ENCODE results near the gene SSR2.
"Not testable (repeated sequence)": the region's sequence is repeated elsewhere in the genome, so short reads cannot be mapped to it uniquely, and the experiment has no call there.

Gene SSR2

DNA sequence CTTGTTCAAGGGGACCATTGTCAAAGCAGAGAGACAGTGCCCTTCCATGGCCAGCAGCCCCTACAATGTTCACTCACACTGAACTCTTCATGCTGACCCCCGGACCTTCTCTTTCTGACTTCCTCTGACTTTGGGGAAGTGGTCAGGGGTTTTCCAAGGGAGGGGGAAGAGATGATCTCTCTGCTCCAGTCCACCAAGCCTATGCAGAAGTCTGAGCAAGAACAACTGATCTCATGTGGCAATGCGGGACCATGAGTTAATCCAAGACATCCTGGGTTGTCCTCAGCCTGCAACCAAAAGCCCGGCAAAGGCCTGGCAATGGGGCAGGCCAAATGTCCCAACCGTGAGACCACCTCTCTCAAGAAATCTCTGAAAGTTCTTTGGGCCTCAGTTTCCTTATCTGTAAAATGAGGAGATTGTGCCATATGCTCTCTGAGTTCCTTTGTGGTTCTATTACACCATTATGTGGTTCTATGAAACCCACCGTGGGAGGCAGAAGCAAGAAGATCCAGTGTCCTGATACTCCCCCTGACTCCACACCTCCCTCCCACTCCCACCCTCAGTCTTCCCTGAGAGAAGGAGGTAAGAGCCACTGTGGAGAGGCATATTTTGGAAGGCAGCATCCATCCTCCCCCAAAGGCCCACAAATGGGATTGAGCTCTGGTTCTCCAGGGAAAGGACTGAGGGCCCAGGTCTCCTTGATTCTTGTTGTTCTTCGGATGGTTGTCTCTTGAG is 30.6 kb downstream of the SSR2 start:
- DNase-seq: no peak

DNA sequence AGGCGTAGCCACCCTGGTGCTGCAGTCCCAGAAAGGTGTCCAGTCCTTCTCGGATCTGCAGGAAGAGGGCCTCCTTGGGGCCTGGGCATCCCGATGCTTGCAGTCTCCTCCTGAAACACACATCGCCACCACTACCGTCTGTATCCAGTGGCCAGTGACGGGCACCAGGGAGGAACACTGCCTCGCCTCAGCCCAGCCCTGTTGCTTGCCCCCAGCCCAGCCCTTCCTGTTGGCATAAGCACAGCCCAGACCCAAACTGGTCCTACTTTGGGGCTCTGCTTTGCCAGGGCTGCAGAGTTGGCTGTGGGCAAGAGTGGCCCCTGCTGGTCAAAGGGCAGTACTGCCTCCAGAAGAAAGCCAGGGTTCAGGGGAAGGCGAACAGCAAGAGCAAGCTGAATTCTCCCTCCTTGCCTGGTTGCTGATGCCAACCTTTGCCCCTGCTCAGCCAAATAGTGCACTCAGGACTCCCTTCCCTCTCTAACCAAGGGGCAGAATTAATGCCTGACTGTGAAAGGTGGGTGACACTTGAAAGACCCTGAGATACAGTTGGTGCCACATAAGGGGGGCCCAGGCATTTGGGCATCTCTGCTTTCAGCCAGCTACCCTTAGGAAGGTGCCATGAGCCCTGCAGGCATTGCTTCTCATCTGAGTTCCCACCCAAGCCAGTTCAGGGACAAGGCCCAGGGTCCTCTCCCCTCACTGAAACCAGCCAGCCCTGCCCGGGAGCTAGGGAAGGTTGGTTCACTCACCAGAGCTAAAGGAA is 31.3 kb downstream of the SSR2 start:
- DNase-seq: peak; percentile 81 to 84

DNA sequence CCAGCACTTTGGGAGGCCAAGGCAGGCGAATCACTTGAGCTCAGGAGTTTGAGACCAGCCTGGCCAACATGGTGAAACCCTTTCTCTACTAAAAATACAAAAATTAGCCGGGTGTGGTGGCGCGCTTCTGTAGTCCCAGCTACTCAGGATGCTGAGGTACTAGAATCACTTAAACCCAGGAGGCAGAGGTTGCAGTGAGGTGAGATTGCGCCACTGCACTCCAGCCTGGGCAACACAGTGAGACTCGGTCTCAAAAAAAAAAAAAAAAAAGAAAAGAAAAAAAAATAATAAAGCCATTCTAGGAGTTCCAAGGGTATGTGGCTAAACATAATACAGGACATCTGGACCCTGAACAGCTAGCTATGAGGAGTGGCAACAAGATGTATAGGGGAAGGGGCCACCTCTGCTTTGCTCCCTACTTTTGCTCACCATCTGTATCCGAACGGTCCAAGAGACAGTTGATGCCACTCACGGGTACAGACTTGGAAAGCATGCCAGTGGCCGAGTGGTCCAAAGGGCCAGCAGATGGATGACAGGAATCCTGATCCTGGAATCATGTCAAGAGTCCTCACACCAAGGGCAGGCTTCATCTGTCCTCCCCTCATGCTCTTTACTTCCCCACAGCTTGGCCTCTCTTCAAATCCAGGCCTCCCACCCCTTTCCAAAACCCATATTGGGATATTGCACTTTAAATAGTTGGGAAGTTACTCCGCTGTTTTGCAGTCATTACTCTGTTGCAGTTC is 35.7 kb downstream of the SSR2 start:
- DNase-seq: not testable (repeated sequence)

DNA sequence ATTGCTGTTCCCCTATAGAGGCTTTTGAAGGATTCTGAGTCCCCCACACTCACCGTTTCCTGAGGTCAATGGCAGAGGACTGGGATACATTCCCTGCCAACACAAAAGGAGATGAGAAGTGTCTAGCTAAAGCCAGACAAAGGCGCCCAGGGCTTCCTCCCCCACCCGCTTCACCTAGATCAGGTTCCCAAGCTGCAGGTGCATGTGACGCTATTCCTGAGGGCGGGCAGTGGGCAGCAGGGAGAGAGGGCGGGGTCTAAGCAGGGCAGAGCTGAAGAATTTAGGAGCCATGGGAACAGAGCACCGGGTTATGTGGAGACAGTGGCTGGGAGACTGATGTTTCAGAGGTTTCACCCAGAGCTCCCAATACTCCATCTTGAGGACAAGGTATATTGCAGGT is 36.4 kb downstream of the SSR2 start:
- DNase-seq: no peak

DNA sequence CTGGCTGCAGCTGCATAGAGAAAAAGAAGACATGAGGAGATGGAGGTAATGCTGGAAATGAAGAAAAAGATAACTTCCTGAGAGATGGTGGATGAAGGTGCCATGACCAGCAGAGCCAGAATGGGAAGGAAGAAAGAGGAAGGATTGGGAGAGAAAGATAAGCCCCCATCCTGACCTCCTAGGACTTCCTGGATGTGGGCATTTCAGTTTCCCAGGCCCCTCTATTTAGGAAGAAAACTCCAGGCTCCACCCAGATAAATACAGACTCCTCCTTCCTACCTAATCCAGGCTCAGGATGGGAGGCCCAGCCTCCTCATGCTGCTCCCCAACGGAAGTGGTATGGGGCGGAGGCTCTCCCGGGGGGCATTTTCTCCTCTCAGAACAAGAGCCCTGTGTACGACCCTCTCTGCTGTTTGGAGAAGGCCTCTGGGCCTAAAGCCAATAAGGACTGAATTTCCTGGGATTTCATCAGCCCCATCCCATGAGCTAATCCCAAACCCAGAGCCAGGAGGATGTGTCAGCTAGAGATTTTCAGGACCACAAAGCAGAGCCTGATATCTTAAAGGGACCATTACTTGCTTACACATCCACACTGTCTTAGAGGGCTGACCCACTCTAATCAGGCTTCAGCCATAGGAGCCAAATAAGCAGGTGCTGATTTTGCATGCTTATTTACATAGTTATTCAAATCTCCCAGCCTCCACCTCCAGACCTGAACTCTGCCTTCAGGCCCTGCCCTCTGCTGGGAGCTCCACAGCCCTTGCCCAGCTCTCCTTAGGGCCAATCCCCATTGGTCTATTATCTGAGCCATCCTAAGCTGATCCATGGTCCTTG is 37.3 kb downstream of the SSR2 start:
- DNase-seq: no peak

DNA sequence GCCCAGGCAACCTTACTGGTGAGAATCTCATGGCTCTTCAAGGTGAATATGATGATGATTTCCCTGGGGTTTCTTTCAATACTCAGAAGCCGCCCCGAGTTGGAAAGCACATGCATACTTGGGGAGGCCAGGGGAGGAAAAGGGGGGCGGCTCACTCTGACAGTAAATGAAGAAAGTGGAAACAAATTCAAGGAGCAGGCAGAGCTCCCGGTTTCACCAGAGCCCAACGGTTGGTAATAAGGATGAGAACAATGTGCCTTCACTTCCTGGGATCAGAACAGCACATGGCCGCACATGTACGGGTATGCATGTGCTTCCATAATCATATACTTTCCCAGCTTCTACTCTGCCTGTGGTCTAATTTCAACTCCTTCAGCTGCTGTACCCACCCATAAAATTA is 38.6 kb downstream of the SSR2 start:
- no peak for DNase-seq

DNA sequence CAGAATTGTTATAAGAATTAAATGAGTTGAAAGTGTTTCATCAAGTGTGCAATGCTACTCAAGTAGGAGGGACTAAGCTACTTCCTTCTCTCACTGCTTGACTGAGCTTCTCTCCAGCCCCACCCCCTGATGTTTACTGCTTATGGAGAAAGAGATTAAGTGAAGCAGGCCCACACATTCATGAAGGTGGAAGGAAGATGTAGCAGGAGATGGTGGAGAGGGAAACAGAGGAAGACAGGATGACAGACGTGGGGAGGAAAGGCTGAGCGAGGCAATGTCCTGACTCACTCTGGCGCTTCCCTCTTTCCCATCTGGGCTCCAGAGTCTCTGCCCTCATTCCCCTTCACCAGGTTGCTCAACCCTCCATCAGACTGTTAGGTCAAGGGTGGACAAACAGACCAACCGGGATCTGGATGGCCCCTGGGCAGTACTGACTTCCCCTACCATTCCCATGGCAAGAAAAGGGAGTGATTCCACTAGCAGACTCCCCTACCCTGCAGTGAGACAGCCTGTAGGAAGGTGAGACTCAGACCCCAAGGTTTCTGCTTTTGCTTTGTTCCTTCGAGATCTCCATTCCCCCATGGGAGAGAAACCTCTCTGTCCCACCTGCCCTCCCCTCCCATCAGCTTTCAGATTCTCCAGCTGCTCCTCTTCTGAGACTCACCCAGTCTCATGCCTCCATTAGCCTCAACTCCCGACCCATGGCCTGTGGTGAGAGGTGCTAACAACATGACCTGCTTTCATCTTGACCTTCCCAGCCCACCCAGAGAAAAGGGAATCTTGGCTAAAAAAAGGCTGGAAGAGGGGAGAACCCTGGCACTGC is 39.3 kb downstream of the SSR2 start:
- no peak for DNase-seq

DNA sequence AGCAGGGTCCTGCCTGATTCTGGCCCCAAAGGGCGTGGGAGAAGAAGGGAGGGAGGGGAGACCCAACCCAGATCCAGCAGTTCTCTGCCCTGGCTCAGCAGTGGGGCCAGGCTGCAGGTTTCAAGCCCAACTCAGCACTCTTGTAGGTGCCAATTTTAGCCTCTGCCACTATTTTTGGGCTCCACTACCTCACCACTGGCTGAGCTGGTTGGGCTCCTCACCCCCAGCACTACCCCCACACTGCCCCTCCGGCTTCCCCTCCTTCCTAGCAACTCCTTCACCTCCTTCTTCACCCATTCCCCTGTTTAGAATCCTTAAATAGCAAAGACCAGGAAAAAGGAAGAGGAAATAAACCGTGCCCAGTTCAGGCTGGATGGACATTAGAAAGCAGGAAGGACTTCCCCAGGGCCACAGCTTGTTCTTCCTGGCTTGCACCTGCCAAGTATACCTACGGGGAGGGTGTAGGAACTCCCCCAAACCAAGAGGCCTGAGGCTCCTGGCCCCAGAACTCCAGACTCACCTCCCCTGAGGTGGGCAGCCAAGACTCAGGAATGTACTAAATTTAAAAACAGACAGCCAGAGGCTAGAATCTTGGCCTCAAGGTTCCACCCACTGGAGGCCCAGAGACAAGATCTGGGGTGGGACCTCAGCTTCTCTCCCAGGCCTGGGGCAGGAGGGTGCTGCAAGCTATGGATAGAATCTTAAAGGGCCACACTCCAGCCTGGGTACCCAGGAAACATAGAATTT is 41.0 kb downstream of the SSR2 start:
- DNase-seq: no peak

DNA sequence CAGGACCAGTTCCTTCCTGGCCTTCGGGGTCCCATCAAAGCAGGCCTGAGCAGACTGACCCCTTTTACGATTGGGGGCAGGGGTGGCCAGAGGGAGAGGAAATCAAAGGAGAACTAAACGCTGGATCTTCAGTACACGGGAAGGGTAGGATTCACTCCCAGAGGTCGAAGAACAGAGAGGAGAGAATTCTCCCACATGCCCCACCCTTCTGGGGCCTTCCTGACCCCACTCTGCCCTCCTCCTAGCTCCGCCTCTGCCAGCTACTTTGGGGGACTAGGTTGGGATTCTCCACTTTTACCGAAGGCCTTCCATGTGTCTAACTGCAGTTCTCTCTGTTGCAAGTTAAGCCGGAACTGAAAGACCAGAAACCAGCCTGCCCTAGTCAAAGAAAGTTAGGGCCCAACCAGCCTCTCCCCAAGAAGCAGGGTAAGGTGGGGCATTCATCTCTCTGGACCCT is 41.8 kb downstream of the SSR2 start:
- DNase-seq: peak; percentile 40 to 47

DNA sequence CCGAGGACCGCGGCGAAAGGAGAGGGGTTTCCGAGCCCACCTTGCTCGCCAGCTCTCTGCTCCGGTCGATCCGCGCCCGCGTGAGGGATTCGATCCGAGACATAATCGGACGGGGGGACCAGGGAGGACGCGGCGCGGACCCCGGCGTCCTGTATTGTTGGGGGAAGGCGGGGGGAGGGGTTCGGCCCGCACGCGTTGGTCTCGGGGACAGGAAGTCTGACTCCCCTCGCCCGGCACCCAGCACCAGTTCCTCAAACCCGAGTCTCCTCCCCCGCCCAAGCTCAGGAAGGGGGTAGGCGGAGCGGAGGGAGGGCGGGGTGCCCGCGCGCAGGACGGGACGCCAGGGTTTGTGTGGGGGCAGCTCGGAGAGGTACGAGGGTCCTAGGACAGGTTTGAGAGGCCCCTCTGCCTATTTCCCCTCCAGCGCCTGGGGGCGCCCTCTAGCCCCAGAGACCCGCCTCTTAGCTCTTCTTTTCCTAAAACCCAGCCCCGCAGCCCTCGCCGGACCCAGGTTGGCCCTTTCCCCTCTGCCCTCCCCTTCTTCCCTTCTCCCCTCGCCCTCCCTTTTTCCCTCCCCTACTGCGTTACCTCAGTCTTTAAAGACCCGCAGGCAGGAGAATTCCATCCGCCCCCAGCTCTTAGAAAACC is 42.3 kb downstream of the SSR2 start, which contains the start of gene ARHGEF2:
ARHGEF2 (minus strand) TSS at position 223 of the 648 bp plus-strand sequence; CDS start at position 103, 120 bp downstream.
- DNase-seq: peak; percentile 85 to 89

DNA sequence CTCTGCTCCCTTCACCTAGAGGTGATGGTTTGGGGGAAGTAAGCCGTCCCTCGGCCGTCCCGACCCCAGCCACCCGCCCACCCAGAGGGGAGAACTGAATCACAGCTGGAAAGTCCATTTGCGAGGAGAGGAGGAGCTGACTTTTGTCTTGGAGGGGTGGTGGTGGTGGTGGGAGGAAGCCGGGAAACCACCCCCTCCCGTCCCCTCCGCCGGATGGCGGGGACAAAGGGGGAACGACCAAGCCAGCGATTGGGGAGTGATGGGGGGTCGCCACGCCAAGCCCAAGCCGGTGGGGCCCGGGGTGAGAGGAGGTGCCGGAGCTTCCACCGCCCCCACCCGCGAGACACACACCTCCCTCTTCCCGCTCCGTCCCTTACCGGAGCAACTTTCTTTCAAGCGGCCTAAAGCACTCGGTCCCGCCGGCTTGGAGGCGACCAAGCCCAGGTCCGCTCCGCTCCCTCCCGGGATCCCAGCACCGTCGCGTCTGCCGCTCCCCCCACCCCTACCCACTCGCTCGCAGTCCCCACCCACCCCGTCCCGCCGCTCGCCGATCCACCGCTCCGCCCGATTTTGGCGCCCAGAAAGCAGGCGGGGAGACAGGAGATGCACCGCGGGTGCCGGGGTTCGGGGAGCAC is 42.9 kb downstream of the SSR2 start:
- DNase-seq: peak; percentile 77 to 85

DNA sequence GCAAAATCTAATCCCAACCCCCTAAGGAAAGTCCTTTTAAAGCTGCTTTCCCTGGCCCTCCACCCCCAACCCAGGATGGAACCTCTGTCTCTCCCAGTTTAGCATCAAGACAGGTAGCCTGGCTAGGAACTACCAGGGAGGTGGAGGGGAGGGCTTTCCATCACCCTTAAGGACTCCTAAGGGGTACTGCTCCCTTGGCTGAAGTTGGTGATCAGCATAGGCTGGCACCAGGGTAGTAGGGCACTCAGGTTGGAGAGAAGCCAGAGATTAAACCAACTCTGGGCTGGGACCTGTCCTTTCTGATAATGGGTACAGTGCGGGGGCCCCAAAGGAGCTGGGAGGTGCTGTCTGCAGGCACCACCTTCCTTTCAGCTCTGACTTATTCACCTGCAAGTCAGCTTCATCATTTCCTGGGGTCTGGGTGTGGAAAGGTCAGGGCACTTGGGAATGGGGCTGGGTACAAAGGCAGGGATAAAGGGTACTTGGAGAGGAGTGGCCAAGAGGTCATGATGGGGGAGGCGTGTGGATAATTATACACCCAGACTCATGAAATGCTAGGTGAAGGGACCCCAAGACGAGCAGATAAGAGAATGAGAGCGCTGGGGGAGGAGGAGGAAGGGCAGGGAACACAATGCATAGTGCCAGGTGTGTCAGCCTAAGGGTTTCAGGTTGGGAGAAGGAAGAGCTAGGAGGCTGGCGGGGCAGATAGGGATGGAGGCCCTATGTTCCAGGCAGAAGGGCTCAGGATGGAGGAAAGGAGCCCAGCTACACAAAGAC is 43.6 kb downstream of the SSR2 start:
- DNase-seq: peak; percentile 26 to 45

DNA sequence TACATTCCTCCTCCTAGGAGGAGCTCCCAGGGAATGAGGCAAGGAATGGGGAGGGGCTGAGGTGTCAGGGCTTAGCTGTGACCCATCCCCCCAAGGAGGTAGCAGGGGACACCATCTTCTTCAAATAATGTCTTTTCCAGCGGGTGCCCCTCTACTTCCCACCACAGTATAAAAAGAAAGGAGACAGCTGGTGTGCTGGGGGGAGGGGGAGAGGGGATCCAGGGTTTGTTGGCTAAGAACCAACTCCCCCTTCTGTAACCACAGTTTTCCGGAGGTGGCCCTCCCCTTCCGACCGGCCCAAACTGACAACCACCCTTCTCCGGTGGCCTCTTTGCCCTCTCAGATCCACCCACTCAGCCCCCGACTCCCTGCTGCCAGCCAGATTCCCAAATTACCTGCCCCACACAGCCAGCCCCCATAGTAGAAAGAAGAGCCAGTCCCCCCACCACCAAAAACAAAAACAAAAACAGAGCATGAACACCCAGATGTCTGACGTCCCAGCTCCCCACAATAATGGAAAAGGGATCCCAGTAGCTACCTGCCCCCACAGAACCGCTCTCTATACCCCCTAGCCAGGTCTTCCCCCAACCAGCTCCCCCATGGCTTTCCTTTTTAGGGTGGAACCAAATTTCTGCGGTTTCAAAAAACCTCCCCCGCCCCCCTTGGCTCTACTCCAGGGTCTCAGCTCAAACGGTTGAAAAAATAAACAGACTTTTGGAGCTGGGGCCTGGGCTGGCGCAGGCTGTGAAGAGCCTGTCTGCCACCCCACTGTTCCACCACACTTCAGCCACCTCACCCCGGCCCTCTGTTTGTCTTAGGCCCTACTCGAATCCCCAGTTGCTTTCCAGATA is 44.5 kb downstream of the SSR2 start:
- DNase-seq: peak; percentile 61 to 72

DNA sequence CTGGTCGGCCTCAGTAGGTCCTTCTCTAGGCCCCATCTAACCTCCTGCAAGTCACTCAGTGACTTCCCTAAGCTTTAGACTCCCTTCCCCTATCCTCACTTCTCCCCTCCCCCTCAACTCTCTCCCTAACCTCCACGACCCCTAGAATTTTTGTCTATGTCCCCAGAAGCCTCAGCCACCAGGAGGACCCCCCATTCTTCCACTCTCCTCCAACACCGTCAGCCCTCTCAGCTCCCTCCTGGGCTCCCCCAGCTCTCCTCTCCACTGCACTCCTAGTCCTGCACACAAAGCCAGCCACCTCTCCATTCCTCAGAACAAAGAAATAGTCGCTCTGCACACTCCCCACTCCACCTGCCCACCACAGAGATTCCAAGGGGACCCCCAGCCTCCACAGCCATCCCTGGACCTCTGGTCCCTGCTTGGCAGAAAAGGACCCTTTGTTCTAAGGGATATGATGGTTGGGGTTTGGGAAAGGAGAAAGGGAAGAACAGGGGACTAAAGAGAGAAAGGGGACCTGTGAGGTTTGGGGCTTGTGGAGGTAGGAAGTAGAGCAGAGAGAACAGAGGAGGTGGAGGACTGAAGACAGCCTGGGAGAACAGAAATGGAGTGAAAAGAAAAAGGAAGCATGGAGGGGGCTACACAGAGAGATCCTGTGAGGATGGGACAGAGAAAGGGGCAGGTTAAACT is 45.2 kb downstream of the SSR2 start:
- no peak for DNase-seq

DNA sequence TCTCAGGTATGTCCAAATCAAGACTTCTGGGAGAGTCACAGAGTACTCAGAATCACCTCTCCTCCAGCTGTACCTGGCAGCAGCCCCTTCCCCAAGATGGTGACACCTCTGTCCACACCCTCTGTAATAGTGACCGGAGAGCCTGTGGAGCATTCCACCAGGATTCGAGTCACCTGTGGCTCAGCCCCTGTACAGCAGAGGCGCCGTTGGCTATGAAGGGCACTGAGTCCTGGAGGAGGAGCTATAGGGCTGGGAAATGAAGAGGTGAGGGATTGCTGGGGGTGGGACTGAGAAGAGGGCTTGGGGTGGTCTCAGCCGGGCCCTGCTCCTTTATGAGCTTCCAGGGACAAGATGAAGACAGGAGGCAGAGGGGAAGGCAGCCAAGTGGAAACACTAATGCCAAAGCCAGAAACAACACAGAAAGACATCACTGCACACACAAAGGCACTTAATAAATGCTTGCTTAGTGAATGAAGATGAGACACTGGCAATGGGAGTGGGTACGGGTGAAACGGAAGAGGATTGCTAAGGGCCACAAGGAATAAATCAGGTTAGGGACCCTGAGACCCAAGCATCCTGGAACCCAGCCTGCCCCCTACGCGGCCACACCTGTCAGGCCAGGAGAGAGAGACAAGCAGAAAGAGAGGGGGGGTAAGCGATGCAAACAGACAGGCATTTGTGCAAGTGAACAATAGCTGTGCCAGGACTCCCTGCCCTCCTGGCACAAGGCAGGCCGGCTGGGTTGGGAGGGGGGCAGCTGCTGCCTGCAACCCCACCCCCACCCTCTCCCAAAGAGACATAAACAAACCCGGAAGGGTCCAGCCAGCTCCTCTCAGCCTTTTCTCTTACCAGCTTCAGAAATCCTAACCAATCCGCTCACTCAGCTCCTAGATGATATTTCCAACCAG is 46.3 kb downstream of the SSR2 start:
- no peak for DNase-seq

DNA sequence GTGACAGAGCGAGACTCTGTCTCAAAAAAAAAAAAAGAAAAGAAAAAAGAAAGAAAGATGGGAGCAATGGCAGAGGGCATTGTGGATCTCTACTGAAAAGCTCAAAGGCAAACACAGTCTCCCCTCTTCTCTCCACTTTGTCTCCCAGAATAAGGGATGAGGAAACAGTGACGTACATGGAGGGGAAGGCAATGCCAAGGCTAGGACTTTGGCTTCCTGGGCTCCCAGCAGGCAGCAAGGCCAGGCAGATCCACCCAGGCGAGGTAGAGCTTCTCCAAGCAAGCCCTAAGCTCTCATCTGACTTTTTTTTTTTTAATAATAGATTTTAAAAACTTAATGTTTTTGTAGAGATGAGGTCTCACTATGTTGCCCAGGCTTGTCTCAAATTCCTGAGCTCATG is 47.0 kb downstream of the SSR2 start:
- DNase-seq: no peak
